Ovary (tissue), 9 donors: Measurements from ENCODE around the gene ARID1B. TPM values are rescaled to one million over a fixed set of nuclear protein-coding genes. Genes with fewer than 3 reads are reported as not detected.

Experiments
- DNase-seq, 5 donors: peaks; one replicate each; pipeline ENCODE4 v3.0.0-alpha.2; 2019 to 2020
- H3K27ac ChIP-seq, 2 donors: fragments of 200-600 bp; one replicate each; pipeline versions ENCODE4 v1.5.1 to v1.8.0; 2019 to 2022
- H3K27me3 ChIP-seq: fragments of 200-600 bp; one replicate; pipeline ENCODE4 v1.8.0; 2022
- H3K36me3 ChIP-seq: fragments of 200-600 bp; sonication (generic); one replicate; pipeline ENCODE4 v1.5.1; 2019
- H3K4me1 ChIP-seq: one replicate; pipeline ENCODE4 v1.8.1; 2013; ENCODE audit warnings: mild to moderate bottlenecking, moderate library complexity; ENCODE audit not compliant: insufficient read depth
- H3K4me3 ChIP-seq: fragments of 200-600 bp; sonication (generic); one replicate; pipeline ENCODE4 v1.5.1; 2017
- H3K9me3 ChIP-seq, 2 donors: fragments of 200-600 bp in 1 of 2; sonication (generic) in 1 of 2; one replicate each; pipeline versions ENCODE4 v1.5.1 to v1.8.1; 2013 to 2019; ENCODE audit warnings: mild to moderate bottlenecking in 1 of 2, moderate library complexity in 1 of 2
- EP300 ChIP-seq: sonication (generic); formaldehyde crosslinking; IDR thresholded peaks from one replicate; pipeline ENCODE4 v1.6.1; 2017; ENCODE audit warnings: antibody characterized with exemption
- POLR2A ChIP-seq: fragments of 450-650 bp; IDR thresholded peaks from one replicate; pipeline ENCODE4 v1.6.1; 2017; ENCODE audit warnings: antibody characterized with exemption, mild to moderate bottlenecking, moderate library complexity
- WGBS, 3 donors: extraction: QIAGEN DNeasy Blood & Tissue Kit in 1 of 3; methylation state at CpG; one replicate each; pipeline versions ENCODE4 v1.1.5 to v1.1.7; 2013 to 2017; 5-methylcytosine and 5-hydroxymethylcytosine counted together
- intact Hi-C, 4 donors: fragments of 100-400 bp; cut with DNase I; formaldehyde crosslinking; loops; one replicate each; pipeline versions ENCODE4 v1.11.0 to v1.15.1; 2022 to 2023
- polyA plus RNA-seq, 2 donors: library from polyadenylated mRNA; stranded (reverse); fragments of 200-250 nt in 1 of 2; fragments of 350-450 nt in 1 of 2; fragmentation: Illumina TruSeq in 1 of 2; extraction: RNeasy Lipid Tissue Mini Kit (QIAGEN cat#74804) in 1 of 2; gene quantifications; one replicate each; pipeline ENCODE4 v1.2.3, GENCODE V29; 2013 to 2014
- total RNA-seq, 7 donors: library from RNA; depleted of rRNA in 2 of 7; stranded (reverse); fragments of >200 nt in 2 of 7; fragmentation: NEBNext Ultra II Directional in 3 of 7; extraction: Animal tissue kit (Norgen Biotek cat#: 25700) in 3 of 7; gene quantifications; one replicate each; pipeline versions ENCODE4 v1.1.0 to v1.2.4, GENCODE V29; 2016 to 2023
- TF ChIP-seq, protein P1 (sequence below), 3 donors: fragments of 450-650 bp in 2 of 3; fragments of 200-600 bp in 1 of 3; IDR thresholded peaks; one replicate each; pipeline versions ENCODE4 v1.5.1 to v1.8.0; 2016 to 2022; ENCODE audit warnings: antibody characterized with exemption in 3 of 3, mild to moderate bottlenecking in 1 of 3
- donor health status: DM: no; HTN: no; CAD: no; lungs with moderate emphysema.
- donor health status: DM: no; HTN: no; CAD: no.
- donor health status: Bipolar disorder and iron deficiency.
- donor health status: DM: yes; HTN: yes; CAD: no.
- donor health status: DM: no; HTN: no; CAD: no.
- donor health status: DM: yes; HTN: yes; CAD: no.

Gene ARID1B
- total and polyA plus RNA-seq, 9 donors, result 33.2 to 144 (median 105) TPM

DNA sequence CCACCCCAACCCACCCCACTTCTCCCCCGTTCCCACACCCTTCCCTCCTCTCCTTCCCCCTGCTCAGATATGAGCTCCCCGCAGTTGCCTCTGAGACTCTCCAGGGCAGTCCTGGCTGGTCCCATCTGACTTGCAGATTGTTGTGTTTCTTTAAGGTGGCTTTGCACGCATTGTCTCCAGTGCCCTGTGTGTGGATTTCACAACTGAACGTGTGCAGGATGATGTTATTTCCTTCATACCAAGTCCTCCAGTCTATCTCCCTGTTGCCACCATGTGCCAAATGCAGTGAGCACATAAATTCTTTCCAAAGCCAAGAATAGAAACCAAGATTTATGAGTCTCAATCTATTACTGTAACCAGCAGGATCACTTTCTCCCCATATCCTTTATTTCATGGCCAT lies 467.0 kb downstream of the ARID1B start:
- TF ChIP-seq POLR2A, result no peak
- no peak for TF ChIP-seq EP300
- TF ChIP-seq, protein P1, sequence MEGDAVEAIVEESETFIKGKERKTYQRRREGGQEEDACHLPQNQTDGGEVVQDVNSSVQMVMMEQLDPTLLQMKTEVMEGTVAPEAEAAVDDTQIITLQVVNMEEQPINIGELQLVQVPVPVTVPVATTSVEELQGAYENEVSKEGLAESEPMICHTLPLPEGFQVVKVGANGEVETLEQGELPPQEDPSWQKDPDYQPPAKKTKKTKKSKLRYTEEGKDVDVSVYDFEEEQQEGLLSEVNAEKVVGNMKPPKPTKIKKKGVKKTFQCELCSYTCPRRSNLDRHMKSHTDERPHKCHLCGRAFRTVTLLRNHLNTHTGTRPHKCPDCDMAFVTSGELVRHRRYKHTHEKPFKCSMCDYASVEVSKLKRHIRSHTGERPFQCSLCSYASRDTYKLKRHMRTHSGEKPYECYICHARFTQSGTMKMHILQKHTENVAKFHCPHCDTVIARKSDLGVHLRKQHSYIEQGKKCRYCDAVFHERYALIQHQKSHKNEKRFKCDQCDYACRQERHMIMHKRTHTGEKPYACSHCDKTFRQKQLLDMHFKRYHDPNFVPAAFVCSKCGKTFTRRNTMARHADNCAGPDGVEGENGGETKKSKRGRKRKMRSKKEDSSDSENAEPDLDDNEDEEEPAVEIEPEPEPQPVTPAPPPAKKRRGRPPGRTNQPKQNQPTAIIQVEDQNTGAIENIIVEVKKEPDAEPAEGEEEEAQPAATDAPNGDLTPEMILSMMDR (IDR thresholded peaks at IDR 0.05), result no peak
- WGBS, 3 donors, result 44 to 55% (median 47%) methylated on average over 4 of the region's 4 CpGs
- Histone ChIP-seq H3K27ac (no peak overlapping the region), H3K36me3 (no peaks in the 10 kb centered on the region), H3K4me1 (peaks cover 2% of the 10 kb centered on the region), H3K9me3 (no peaks in the 10 kb centered on the region), H3K4me3 (no peak overlapping the region), H3K27me3 (no peaks in the 10 kb centered on the region)
- DNase-seq, result no peak
- intact Hi-C loops, result no loop called here

- no peak overlapping the region for H3K4me3 ChIP-seq
- H3K9me3 ChIP-seq, result no peaks in the 10 kb centered on the region
- no peaks in the 10 kb centered on the region for H3K36me3 ChIP-seq
- H3K27me3 ChIP-seq, result no peaks in the 10 kb centered on the region
- no peak for TF ChIP-seq EP300
- TF ChIP-seq, protein P1 (IDR thresholded peaks at IDR 0.05), result no peak
- no peak for TF ChIP-seq POLR2A
- no peak overlapping the region for H3K27ac ChIP-seq
- peaks cover 2% of the 10 kb centered on the region for H3K4me1 ChIP-seq
- intact Hi-C loops, result no loop called here
- DNase-seq, result peak in 1 of 5 donors; percentile 13
- WGBS, 3 donors, result 67 to 80% (median 78%) methylated on average over 4 of the region's 4 CpGs
Measured at GRCh38 chr6:157244780-157245179, 467.6 kb downstream of the ARID1B start.

GRCh38 chr6:157245436-157245835 lies 468.3 kb downstream of the ARID1B start:
- TF ChIP-seq EP300 (no peak), POLR2A (no peak)
- TF ChIP-seq, protein P1 (IDR thresholded peaks at IDR 0.05), result no peak
- intact Hi-C loops, result no loop called here
- Histone ChIP-seq H3K4me3 (no peak overlapping the region), H3K4me1 (peaks cover 2% of the 10 kb centered on the region), H3K9me3 (no peaks in the 10 kb centered on the region), H3K27me3 (no peaks in the 10 kb centered on the region), H3K36me3 (no peaks in the 10 kb centered on the region), H3K27ac (no peak overlapping the region)
- 62 to 75% (median 70%) methylated on average over 13 of the region's 13 CpGs for WGBS, 3 donors
- peak in 1 of 5 donors; percentile 21 for DNase-seq

- 77 to 80% (median 78%) methylated on average over 21 of the region's 21 CpGs for WGBS, 3 donors
- DNase-seq, result peak in 4 of 5 donors; percentile 51 to 73 (median 58)
- intact Hi-C loops, result no loop called here
Measured at GRCh38 chr6:157246048-157246630, 469.0 kb downstream of the ARID1B start.

More at GRCh38 chr6:157246048-157246630, 469.0 kb downstream of the ARID1B start:
- H3K27ac ChIP-seq, result no peak overlapping the region
- H3K4me3 ChIP-seq, result no peak overlapping the region
- H3K36me3 ChIP-seq, result no peaks in the 10 kb centered on the region
- no peaks in the 10 kb centered on the region for H3K27me3 ChIP-seq
- no peaks in the 10 kb centered on the region for H3K9me3 ChIP-seq
- TF ChIP-seq POLR2A (no peak), EP300 (no peak)
- TF ChIP-seq, protein P1 (IDR thresholded peaks at IDR 0.05), result no peak
- H3K4me1 ChIP-seq, result peaks cover 2% of the 10 kb centered on the region
